Naive thymus-derived CD4-positive, alpha-beta T cell (primary cell): ENCODE data around the gene MAGEA9. TPM values are rescaled to one million over a fixed set of nuclear protein-coding genes. Genes with fewer than 3 reads are reported as not detected.
"Not testable (repeated sequence)": the region's sequence is repeated elsewhere in the genome, so short reads cannot be mapped to it uniquely, and the experiment has no call there.

Experiments used
- ATAC-seq: fragments of 150-1000 bp; cut with Tn5 transposase; 2 replicates; pipeline ENCODE4 v1.10.0; 2021; ENCODE audit warnings: mild to moderate bottlenecking, moderate library complexity
- CTCF ChIA-PET: fragments of 350-600 bp; sonication (Branson Sonifier 250); formaldehyde crosslinking; loops from one replicate; lab custom pipeline; 2021; ENCODE audit warnings: antibody characterized with exemption; lab: Charles Lee
- POLR2A ChIA-PET: fragments of 350-600 bp; sonication (Branson Sonifier 250); formaldehyde crosslinking; loops from one replicate; lab custom pipeline; 2021; ENCODE audit warnings: antibody characterized with exemption, inconsistent platforms; lab: Charles Lee
- DNase-seq, 9 donors: peaks; one replicate each; pipeline versions ENCODE4 v3.0.0 to v3.0.0-alpha.2; 2020 to 2022; ENCODE audit warnings: mixed read lengths in 1 of 9
- H3K27ac ChIP-seq: one replicate; pipeline ENCODE4 v1.7.0; 2013; ENCODE audit warnings: mild to moderate bottlenecking, low read depth, low read length, moderate library complexity
- H3K27me3 ChIP-seq, 2 donors: one replicate each; pipeline ENCODE4 v1.7.0; 2013; ENCODE audit warnings: low read length in 2 of 2, mild to moderate bottlenecking in 2 of 2, moderate library complexity in 2 of 2; ENCODE audit not compliant: control insufficient read depth in 2 of 2, insufficient read depth in 2 of 2
- H3K36me3 ChIP-seq, 3 experiments: 1 replicate in 2 of 3; 2 replicates in 1 of 3; pipeline ENCODE4 v1.7.0; 2013; ENCODE audit warnings: low read length in 3 of 3, mild to moderate bottlenecking in 3 of 3, moderate library complexity in 1 of 3; ENCODE audit not compliant: insufficient read depth in 3 of 3, control insufficient read depth in 2 of 3
- H3K4me1 ChIP-seq, 2 donors: one replicate each; pipeline ENCODE4 v1.7.0; 2013; ENCODE audit warnings: low read length in 2 of 2, mild to moderate bottlenecking in 2 of 2, moderate library complexity in 1 of 2; ENCODE audit not compliant: control insufficient read depth in 2 of 2, insufficient read depth in 2 of 2
- H3K4me3 ChIP-seq: 2 replicates; pipeline ENCODE4 v1.7.0; 2013; ENCODE audit warnings: mild to moderate bottlenecking, low read length
- H3K9me3 ChIP-seq, 3 experiments: 1 replicate in 2 of 3; 2 replicates in 1 of 3; pipeline ENCODE4 v1.7.0; 2013; ENCODE audit warnings: low read length in 3 of 3; ENCODE audit not compliant: control insufficient read depth in 2 of 3
- H3K27ac Mint-ChIP-seq, 9 donors: one replicate each; pipeline ENCODE4 v1.8.0; 2020 to 2022; ENCODE audit warnings: mixed read lengths in 9 of 9, mild to moderate bottlenecking in 8 of 9, moderate library complexity in 5 of 9, inconsistent platforms in 2 of 9
- H3K27me3 Mint-ChIP-seq, 5 donors: one replicate each; pipeline ENCODE4 v1.8.0; 2021 to 2022; ENCODE audit warnings: mixed read lengths in 5 of 5, mild to moderate bottlenecking in 1 of 5
- H3K36me3 Mint-ChIP-seq, 5 donors: one replicate each; pipeline ENCODE4 v1.8.0; 2020 to 2022; ENCODE audit warnings: mixed read lengths in 5 of 5, mild to moderate bottlenecking in 3 of 5, inconsistent platforms in 1 of 5
- H3K4me1 Mint-ChIP-seq, 7 donors: one replicate each; pipeline ENCODE4 v1.8.0; 2020 to 2022; ENCODE audit warnings: mixed read lengths in 7 of 7, mild to moderate bottlenecking in 3 of 7, inconsistent platforms in 1 of 7
- H3K4me3 Mint-ChIP-seq, 10 donors: one replicate each; pipeline ENCODE4 v1.8.0; 2020 to 2022; ENCODE audit warnings: mild to moderate bottlenecking in 10 of 10, mixed read lengths in 10 of 10, moderate library complexity in 6 of 10, inconsistent platforms in 2 of 10
- H3K9me3 Mint-ChIP-seq, 11 donors: one replicate each; pipeline ENCODE4 v1.8.0; 2020 to 2022; ENCODE audit warnings: mixed read lengths in 11 of 11, mild to moderate bottlenecking in 4 of 11, inconsistent platforms in 1 of 11, moderate library complexity in 1 of 11
- intact Hi-C, 2 donors: fragments of 100-400 bp; cut with micrococcal nuclease; formaldehyde crosslinking; loops; one replicate each; pipeline ENCODE4 v1.15.1; 2023
- polyA plus RNA-seq, 2 donors: library from polyadenylated mRNA; unstranded; fragments of 300-500 nt; fragmentation: Illumina TruSeq; gene quantifications; one replicate each; pipeline ENCODE4 v1.2.3, GENCODE V29; 2021
- total RNA-seq, 6 experiments: library from RNA in 5 of 6; stranded (reverse) in 5 of 6; gene quantifications; 1 replicate in 5 of 6; 2 replicates in 1 of 6; pipeline ENCODE4 v1.2.3 and lab custom pipeline; 2021 to 2026

The MAGEA9 gene
- total and polyA plus RNA-seq, 7 experiments from 2014 or later = not detected

DNA sequence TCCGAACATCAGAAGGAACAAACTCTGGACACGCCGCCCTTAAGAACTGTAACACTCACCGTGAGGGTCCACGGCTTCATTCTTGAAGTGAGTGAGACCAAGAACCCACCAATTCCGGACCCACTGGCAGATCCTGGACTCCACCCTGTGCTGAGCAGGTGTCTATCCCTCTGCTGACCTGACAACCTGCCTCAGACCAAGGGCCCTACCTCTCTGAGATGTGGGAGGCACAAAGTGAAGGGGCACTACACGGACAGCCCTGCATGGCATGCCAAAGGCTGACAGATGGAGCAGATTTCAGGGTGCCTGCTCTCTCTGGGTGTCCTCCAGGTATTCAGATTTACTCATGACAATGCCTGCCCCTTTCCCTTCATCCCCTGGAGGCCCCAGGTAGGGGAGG is 21.9 kb upstream of the MAGEA9 start:
- CTCF ChIA-PET = no interaction called here
- H3K9me3 Mint-ChIP-seq = no peaks in the 10 kb centered on the region
- no peak overlapping the region for H3K4me3 Mint-ChIP-seq

DNA sequence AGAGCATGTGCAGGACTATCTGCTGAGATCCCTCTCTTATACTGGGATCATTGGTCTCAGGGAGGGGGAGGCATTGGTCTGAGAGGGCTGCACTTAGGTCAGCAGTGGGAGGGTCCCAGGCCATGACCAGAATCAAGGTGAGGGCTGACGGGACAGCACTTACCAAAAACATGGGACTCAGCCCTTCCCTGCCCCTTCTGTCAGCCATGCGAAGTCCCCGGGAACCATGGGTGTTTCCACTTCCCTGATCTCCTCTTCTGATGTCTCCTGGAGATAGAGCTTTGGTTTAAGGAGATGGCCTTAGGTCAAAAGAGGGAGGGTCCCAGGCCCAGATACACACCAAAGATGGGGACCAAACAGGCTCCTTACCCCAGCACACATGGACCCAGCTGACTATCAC is 20.8 kb upstream of the MAGEA9 start:
- Mint-ChIP-seq H3K4me3 (no peak overlapping the region), H3K36me3 (no peaks in the 10 kb centered on the region), H3K27me3 (no peaks in the 10 kb centered on the region), H3K4me1 (no peaks in the 10 kb centered on the region), H3K9me3 (no peaks in the 10 kb centered on the region), H3K27ac (no peak overlapping the region)
- POLR2A ChIA-PET = no interaction called here
- Histone ChIP-seq H3K27me3 (no peaks in the 10 kb centered on the region), H3K27ac (no peak overlapping the region), H3K4me1 (no peaks in the 10 kb centered on the region), H3K4me3 (no peak overlapping the region), H3K9me3 (no peaks in the 10 kb centered on the region), H3K36me3 (no peaks in the 10 kb centered on the region)
- intact Hi-C loops = no loop called here
- no peak for DNase-seq
- ATAC-seq = no peak
- CTCF ChIA-PET = no interaction called here

More for the DNA sequence above, 21.9 kb upstream of the MAGEA9 start:
- POLR2A ChIA-PET = no interaction called here
- H3K27ac ChIP-seq = no peak overlapping the region
- no peak for DNase-seq
- intact Hi-C loops = no loop called here
- Mint-ChIP-seq H3K4me1 (no peaks in the 10 kb centered on the region), H3K36me3 (no peaks in the 10 kb centered on the region), H3K27ac (no peak overlapping the region), H3K27me3 (no peaks in the 10 kb centered on the region)
- no peaks in the 10 kb centered on the region for H3K9me3 ChIP-seq
- no peaks in the 10 kb centered on the region for H3K36me3 ChIP-seq
- no peaks in the 10 kb centered on the region for H3K4me1 ChIP-seq
- no peak overlapping the region for H3K4me3 ChIP-seq
- no peaks in the 10 kb centered on the region for H3K27me3 ChIP-seq
- no peak for ATAC-seq

DNA sequence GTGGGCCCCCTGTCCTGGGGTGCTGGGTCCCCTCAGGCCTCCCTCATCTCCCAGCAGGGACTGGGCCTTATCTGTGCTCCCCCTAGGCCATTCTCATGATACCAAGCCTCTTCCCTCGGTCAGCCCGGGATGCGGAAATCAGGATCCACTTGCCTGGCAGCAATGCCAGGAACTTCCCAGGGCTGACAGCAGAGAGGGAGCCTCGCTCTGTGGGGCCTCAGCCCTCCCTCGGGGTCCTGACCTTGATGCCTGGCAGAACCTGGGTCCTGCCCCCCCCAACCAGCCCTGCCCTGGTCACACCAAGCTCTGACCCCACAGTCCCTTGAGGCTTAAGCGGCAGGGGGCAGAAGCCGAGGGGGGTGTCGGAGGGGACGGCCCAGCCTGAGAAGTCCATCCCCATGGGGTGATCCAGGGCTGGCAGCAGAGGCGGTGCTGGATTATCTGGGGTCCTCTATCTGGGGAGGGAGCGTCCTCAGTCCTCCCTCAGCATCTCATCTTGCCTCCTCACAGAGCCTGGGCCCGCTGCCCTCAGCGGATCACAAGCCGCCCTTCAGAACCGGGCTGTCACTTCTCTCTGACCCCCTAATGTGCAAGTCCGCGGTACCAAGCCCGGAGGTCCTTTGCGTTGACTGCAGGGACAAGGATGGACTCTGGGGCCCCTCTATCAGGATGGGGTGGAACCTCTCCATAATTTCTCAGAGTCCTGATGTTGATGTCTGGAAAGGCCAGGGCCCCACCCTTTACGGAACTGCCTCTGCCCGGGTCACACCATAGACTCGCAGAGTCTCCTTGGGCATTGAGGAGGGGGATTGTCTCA is 19.7 kb upstream of the MAGEA9 start:
- POLR2A ChIA-PET = not testable (repeated sequence)

DNA sequence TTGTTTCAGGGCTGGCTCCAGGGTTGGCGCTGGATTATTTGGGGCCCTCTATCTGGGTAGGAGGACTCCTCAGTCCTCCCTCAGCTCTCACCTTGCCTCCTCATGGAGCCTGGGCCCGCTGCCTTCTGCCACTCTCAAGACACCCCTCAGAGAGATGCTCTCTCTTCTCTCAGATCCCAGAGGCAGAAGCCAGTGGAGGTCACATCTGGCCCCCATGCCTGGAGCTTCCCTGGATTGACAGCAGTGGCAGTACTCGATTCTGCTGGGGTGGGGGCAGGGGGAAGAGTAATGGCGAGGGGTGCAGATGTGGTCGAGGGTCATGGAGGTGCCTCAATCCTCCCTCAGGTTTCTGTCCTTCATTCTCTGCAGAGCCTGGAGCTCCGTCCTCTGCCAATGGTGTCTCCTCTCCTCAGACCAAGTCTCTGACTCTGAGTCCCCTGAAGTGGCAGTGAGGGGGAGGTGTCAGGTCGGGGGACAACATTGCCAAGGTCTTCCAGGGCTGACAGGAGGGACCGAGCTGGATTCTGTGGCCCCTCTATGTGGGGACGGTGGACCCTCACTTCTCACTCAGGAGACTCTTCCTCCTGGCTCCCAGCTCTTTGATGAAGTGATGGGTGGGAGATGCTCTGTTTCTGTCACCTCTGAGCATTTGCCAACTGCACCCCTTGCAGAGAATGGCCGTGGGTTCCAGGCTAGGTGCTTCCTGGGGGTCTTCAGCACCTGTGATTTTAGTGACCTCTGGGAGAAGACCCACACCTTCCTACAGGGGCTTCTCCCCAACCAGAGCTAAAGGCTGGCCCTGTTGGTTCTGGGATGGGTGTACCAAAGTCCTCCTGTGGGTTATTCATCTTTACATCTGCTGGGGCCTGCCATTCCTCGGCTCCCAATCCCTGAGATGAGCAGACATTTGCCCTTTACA is 18.8 kb upstream of the MAGEA9 start:
- Histone ChIP-seq H3K36me3 (no peaks in the 10 kb centered on the region), H3K9me3 (no peaks in the 10 kb centered on the region), H3K27me3 (no peaks in the 10 kb centered on the region), H3K4me1 (no peaks in the 10 kb centered on the region), H3K4me3 (no peak overlapping the region), H3K27ac (no peak overlapping the region)
- ATAC-seq (no peak), DNase-seq (no peak)
- H3K4me3 Mint-ChIP-seq = no peak overlapping the region
- no peak overlapping the region for H3K27ac Mint-ChIP-seq
- H3K4me1 Mint-ChIP-seq = no peaks in the 10 kb centered on the region
- intact Hi-C loops = no loop called here
- ChIA-PET POLR2A (no interaction called here), CTCF (no interaction called here)
- no peaks in the 10 kb centered on the region for H3K9me3 Mint-ChIP-seq
- H3K27me3 Mint-ChIP-seq = no peaks in the 10 kb centered on the region
- no peaks in the 10 kb centered on the region for H3K36me3 Mint-ChIP-seq

More for the DNA sequence above, 19.7 kb upstream of the MAGEA9 start:
- intact Hi-C loops, ATAC-seq, H3K36me3 Mint-ChIP-seq, DNase-seq, H3K4me3 Mint-ChIP-seq, H3K9me3 ChIP-seq, CTCF ChIA-PET, H3K27ac ChIP-seq, H3K4me1 ChIP-seq, H3K4me3 ChIP-seq, H3K9me3 Mint-ChIP-seq, H3K36me3 ChIP-seq, H3K27me3 ChIP-seq, H3K27ac Mint-ChIP-seq, H3K4me1 Mint-ChIP-seq, H3K27me3 Mint-ChIP-seq: not testable (repeated sequence)

DNA sequence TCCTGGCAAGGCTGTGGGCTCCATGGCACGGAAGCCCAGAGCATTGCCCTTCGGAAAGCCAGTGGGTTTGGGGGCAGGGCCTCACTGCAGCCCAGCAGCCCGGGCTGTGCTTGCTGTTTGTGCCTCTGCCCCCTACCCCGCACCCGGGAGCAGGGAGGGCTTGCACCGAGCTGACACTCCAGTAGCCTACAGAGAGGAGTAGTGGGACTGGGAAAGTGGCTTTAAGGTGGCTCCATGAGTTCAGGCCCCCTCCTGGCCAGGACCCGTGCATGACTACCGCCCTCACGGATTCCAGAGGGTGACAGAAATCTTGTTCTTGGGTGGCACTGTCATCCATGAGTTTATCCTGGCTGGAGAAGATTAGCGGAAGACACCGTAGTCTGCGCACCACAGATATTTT is 11.4 kb upstream of the MAGEA9 start:
- H3K27ac Mint-ChIP-seq, H3K4me3 ChIP-seq, H3K4me1 ChIP-seq, H3K4me1 Mint-ChIP-seq, H3K27ac ChIP-seq, POLR2A ChIA-PET, H3K27me3 Mint-ChIP-seq, H3K4me3 Mint-ChIP-seq, DNase-seq, CTCF ChIA-PET, ATAC-seq, intact Hi-C loops, H3K9me3 Mint-ChIP-seq, H3K27me3 ChIP-seq, H3K36me3 Mint-ChIP-seq, H3K36me3 ChIP-seq, H3K9me3 ChIP-seq: not testable (repeated sequence)

DNA sequence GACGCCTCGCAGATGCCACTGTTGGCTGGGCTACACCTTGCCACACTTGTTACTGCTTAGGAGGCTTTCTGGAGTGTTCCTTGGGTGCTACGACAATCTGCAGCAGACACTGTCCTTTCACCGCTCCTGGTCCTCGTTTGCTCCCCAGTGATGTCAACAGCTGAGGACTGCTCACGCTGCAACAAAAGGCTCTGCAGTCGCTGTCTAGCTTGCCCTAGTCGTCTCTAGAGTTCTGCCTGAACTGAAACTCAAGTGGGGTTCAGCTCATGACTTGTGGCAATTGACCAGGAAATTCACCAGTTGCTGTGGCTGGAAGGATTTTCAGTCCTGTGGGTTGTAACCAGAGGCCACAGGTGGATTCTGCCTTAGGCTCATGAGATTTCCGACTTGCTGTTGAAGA is 8.7 kb upstream of the MAGEA9 start:
- H3K36me3 Mint-ChIP-seq, H3K27me3 Mint-ChIP-seq, H3K4me3 Mint-ChIP-seq, H3K9me3 Mint-ChIP-seq, H3K4me1 ChIP-seq, H3K27ac ChIP-seq, H3K9me3 ChIP-seq, DNase-seq, H3K4me3 ChIP-seq, H3K27me3 ChIP-seq, CTCF ChIA-PET, H3K27ac Mint-ChIP-seq, ATAC-seq, H3K36me3 ChIP-seq, POLR2A ChIA-PET, intact Hi-C loops, H3K4me1 Mint-ChIP-seq: not testable (repeated sequence)
